OCI-M2 (cell line): ENCODE data around the gene ZNF585A.
"Not testable (repeated sequence)": the region's sequence is repeated elsewhere in the genome, so short reads cannot be mapped to it uniquely, and the experiment has no call there.

ENCODE experiments used
- DNase-seq: peaks from one replicate; lab custom pipeline; 2025; ENCODE audit not compliant: unreplicated experiment; lab: John Stamatoyannopoulos, UW

The ZNF585A gene

GRCh38 chr19:37172368-37173366 lies at the start of gene ZNF585A:
Gene ZNF585A (minus strand): TSS chr19:37172695. CDS start chr19:37169910, 2,785 bp downstream.
- DNase-seq, result peak; percentile 99

GRCh38 chr19:37221136-37221535 lies 48.6 kb upstream of the ZNF585A start:
- no peak for DNase-seq

- DNase-seq, result no peak
These were observed 47.9 kb upstream of the ZNF585A start for GRCh38 chr19:37220383-37220782.

- peak; percentile 84 for DNase-seq
These were observed 46.1 kb upstream of the ZNF585A start for GRCh38 chr19:37218592-37218935.

GRCh38 chr19:37217775-37218591 lies 45.5 kb upstream of the ZNF585A start, which contains the start of gene ZNF383:
Gene ZNF383 (plus strand): TSS chr19:37218214. CDS start chr19:37230454, 12,240 bp downstream.
- peak; percentile 100 for DNase-seq

- no peak for DNase-seq
These were observed 44.9 kb upstream of the ZNF585A start for GRCh38 chr19:37217480-37217774.

- DNase-seq, result no peak
These were observed 25.3 kb upstream of the ZNF585A start for GRCh38 chr19:37197768-37198167.

GRCh38 chr19:37197115-37197514 lies 24.6 kb upstream of the ZNF585A start:
- not testable (repeated sequence) for DNase-seq

- DNase-seq, result not testable (repeated sequence)
These were observed 22.8 kb upstream of the ZNF585A start for GRCh38 chr19:37195248-37195647.

- DNase-seq, result not testable (repeated sequence)
These were observed 13.6 kb upstream of the ZNF585A start for GRCh38 chr19:37186071-37186470.

GRCh38 chr19:37165635-37166034 lies 6.9 kb downstream of the ZNF585A start:
- no peak for DNase-seq

- DNase-seq, result no peak
These were observed 12.3 kb downstream of the ZNF585A start for GRCh38 chr19:37160153-37160552.

- no peak for DNase-seq
These were observed 24.3 kb downstream of the ZNF585A start for GRCh38 chr19:37148214-37148613.

- DNase-seq, result no peak
These were observed 36.4 kb downstream of the ZNF585A start for GRCh38 chr19:37136111-37136510.

GRCh38 chr19:37128821-37129177 lies 43.7 kb downstream of the ZNF585A start:
- no peak for DNase-seq

GRCh38 chr19:37127999-37128820 lies 44.3 kb downstream of the ZNF585A start:
- no peak for DNase-seq

- DNase-seq, result not testable (repeated sequence)
These were observed 50.4 kb downstream of the ZNF585A start for GRCh38 chr19:37122093-37122492.

GRCh38 chr19:37114001-37114400 lies 58.5 kb downstream of the ZNF585A start:
- DNase-seq, result no peak

GRCh38 chr19:37111753-37112152 lies 60.7 kb downstream of the ZNF585A start:
- DNase-seq, result not testable (repeated sequence)

GRCh38 chr19:37104135-37104534 lies 68.4 kb downstream of the ZNF585A start:
- DNase-seq, result not testable (repeated sequence)

GRCh38 chr19:37098570-37098969 lies 73.9 kb downstream of the ZNF585A start:
- DNase-seq, result no peak
